HCT116 (cell line): ENCODE data around the gene TCHP. TPM values are rescaled to one million over a fixed set of nuclear protein-coding genes. Genes with fewer than 3 reads are reported as not detected.

Experiments
- ATAC-seq: fragments of 200-7000 bp; cut with Tn5 transposase; 2 replicates; pipeline ENCODE4 v1.9.1; 2020; ENCODE audit warnings: mild to moderate bottlenecking, moderate library complexity
- BruUV-seq: library from RNA; stranded (reverse); fragments of 400-500 nt; replicated peaks from 2 replicates; lab custom pipeline; 2021; lab: Mats Ljungman, UMichigan
- CTCF ChIA-PET: fragments of 300-600 bp; sonication (Branson Sonifier 250); formaldehyde crosslinking; loops from one replicate; lab custom pipeline; 2021; ENCODE audit warnings: antibody characterized with exemption; lab: Charles Lee
- POLR2A ChIA-PET: fragments of 300-600, 350-600 bp; sonication (Branson Sonifier 250); formaldehyde crosslinking; loops from one replicate; lab custom pipeline; 2021; ENCODE audit warnings: antibody characterized with exemption; lab: Charles Lee
- RAD21 ChIA-PET, 2 experiments: fragments of 300-600 bp; sonication (Branson Sonifier 250); formaldehyde crosslinking; loops; one replicate each; lab custom pipeline; 2023; ENCODE audit warnings: low total read pairs in 2 of 2; ENCODE audit not compliant: uncharacterized antibody in 2 of 2, unreplicated experiment in 2 of 2, low non-redundant PET in 1 of 2; lab: Charles Lee
- DNase-seq: peaks from one replicate; pipeline ENCODE4 v3.0.0-alpha.2; 2010; ENCODE audit warnings: low read depth, low spot score
- H2AFZ ChIP-seq: fragments of 200-600 bp; shearing (Covaris generic), sonication (generic); 2 replicates; pipeline ENCODE4 v1.6.1; 2017; ENCODE audit warnings: low read depth, mixed run types, mixed read lengths, antibody characterized with exemption, low read length; ENCODE audit not compliant: poor library complexity, severe bottlenecking
- H3K27ac ChIP-seq: 2 replicates; pipeline ENCODE4 v1.5.1; 2012; ENCODE audit warnings: low read depth, low read length
- H3K27me3 ChIP-seq: fragments of 200-600 bp; sonication (generic); 2 replicates; pipeline ENCODE4 v1.6.1; 2016; ENCODE audit warnings: mixed run types, low read length, mixed read lengths; ENCODE audit not compliant: insufficient read depth
- H3K36me3 ChIP-seq, 2 experiments: fragments of 200-500 bp in 1 of 2; fragments of 200-600 bp in 1 of 2; sonication (Bioruptor generic) in 1 of 2; sonication (generic) in 1 of 2; 2 replicates each; pipeline versions ENCODE4 v1.5.1 to v1.6.1; 2014 to 2016; ENCODE audit warnings: low read length in 2 of 2, inconsistent platforms in 1 of 2, mixed read lengths in 1 of 2, mixed run types in 1 of 2; ENCODE audit not compliant: insufficient read depth in 2 of 2, control insufficient read depth in 1 of 2
- H3K4me1 ChIP-seq, 2 experiments: fragments of 200-600 bp in 1 of 2; sonication (generic) in 1 of 2; 2 replicates each; pipeline versions ENCODE4 v1.5.1 to v1.6.1; 2012 to 2017; ENCODE audit warnings: low read length in 2 of 2, inconsistent platforms in 1 of 2, mild to moderate bottlenecking in 1 of 2, mixed read lengths in 1 of 2, mixed run types in 1 of 2, moderate library complexity in 1 of 2; ENCODE audit not compliant: insufficient read depth in 2 of 2, control insufficient read depth in 1 of 2
- H3K4me2 ChIP-seq: fragments of 200-600 bp; sonication (generic); 2 replicates; pipeline ENCODE4 v1.6.1; 2017; ENCODE audit warnings: mixed run types, low read length, mixed read lengths
- H3K4me3 ChIP-seq, 2 experiments: fragments of 200-600 bp in 1 of 2; sonication (generic) in 1 of 2; replicated peaks in 1 of 2; 2 replicates each; pipeline ENCODE4 v1.5.1; 2011 to 2016; ENCODE audit warnings: low read length in 2 of 2, control low read depth in 1 of 2, low read depth in 1 of 2, mild to moderate bottlenecking in 1 of 2, mixed read lengths in 1 of 2, mixed run types in 1 of 2
- H3K79me2 ChIP-seq: fragments of 200-600 bp; sonication (generic); 2 replicates; pipeline ENCODE4 v1.6.1; 2017; ENCODE audit warnings: mild to moderate bottlenecking, mixed run types, low read length, moderate library complexity, mixed read lengths; ENCODE audit not compliant: insufficient read depth
- H3K9ac ChIP-seq: fragments of 200-600 bp; sonication (generic); 2 replicates; pipeline ENCODE4 v1.6.1; 2016; ENCODE audit warnings: low read length, mixed read lengths
- H3K9me2 ChIP-seq: fragments of 200-600 bp; sonication (generic), shearing (Covaris generic); 2 replicates; pipeline ENCODE4 v1.6.1; 2017; ENCODE audit warnings: mixed run types, mild to moderate bottlenecking, moderate library complexity; ENCODE audit not compliant: insufficient read depth
- H3K9me3 ChIP-seq, 2 experiments: fragments of 200-500 bp in 1 of 2; fragments of 200-600 bp in 1 of 2; sonication (Bioruptor generic) in 1 of 2; sonication (generic) in 1 of 2; 2 replicates each; pipeline ENCODE4 v1.6.1; 2014 to 2017; ENCODE audit warnings: low read length in 2 of 2, mixed read lengths in 2 of 2, inconsistent platforms in 1 of 2, low read depth in 1 of 2, mild to moderate bottlenecking in 1 of 2, mixed run types in 1 of 2, moderate library complexity in 1 of 2; ENCODE audit not compliant: control insufficient read depth in 1 of 2, insufficient read depth in 1 of 2
- H4K20me1 ChIP-seq: fragments of 200-600 bp; sonication (generic), shearing (Covaris generic); 2 replicates; pipeline ENCODE4 v1.6.1; 2017; ENCODE audit warnings: mixed run types, mild to moderate bottlenecking, moderate library complexity; ENCODE audit not compliant: insufficient read depth
- CEBPB ChIP-seq: IDR thresholded peaks from 2 replicates; pipeline ENCODE4 v1.6.1; 2012; ENCODE audit warnings: low read depth
- CTCF ChIP-seq, 3 experiments: fragments of 200-600 bp in 1 of 3; sonication (generic) in 1 of 3; IDR thresholded peaks in 2 of 3; conservative IDR thresholded peaks in 1 of 3; 2 replicates each; pipeline ENCODE4 v1.5.1; 2012 to 2017; ENCODE audit warnings: low read depth in 2 of 3, low read length in 2 of 3, antibody characterized with exemption in 1 of 3, borderline replicate concordance in 1 of 3, control low read depth in 1 of 3, mild to moderate bottlenecking in 1 of 3, mixed read lengths in 1 of 3, mixed run types in 1 of 3, moderate library complexity in 1 of 3; ENCODE audit not compliant: insufficient read depth in 1 of 3
- ELF1 ChIP-seq: IDR thresholded peaks from 2 replicates; pipeline ENCODE4 v1.6.1; 2012; ENCODE audit warnings: low read depth, borderline replicate concordance
- EZH2 ChIP-seq: fragments of 200-600 bp; sonication (generic); IDR thresholded peaks from 2 replicates; pipeline ENCODE4 v1.6.1; 2017; ENCODE audit warnings: antibody characterized with exemption, mixed run types
- POLR2A ChIP-seq: IDR thresholded peaks from 2 replicates; pipeline ENCODE4 v1.7.0; 2011; ENCODE audit warnings: borderline replicate concordance; ENCODE audit not compliant: insufficient read depth, insufficient read length; ENCODE audit errors: extremely low read depth
- SIN3A ChIP-seq: IDR thresholded peaks from 2 replicates; pipeline ENCODE4 v1.6.1; 2012; ENCODE audit warnings: low read depth
- SP1 ChIP-seq: IDR thresholded peaks from 2 replicates; pipeline ENCODE4 v1.6.1; 2012; ENCODE audit warnings: low read depth
- SRF ChIP-seq: IDR thresholded peaks from 2 replicates; pipeline ENCODE4 v1.6.1; 2012; ENCODE audit warnings: low read depth
- ZFX ChIP-seq: fragments of 450-650 bp; IDR thresholded peaks from 2 replicates; pipeline ENCODE4 v1.6.1; 2017
- ZNF274 ChIP-seq: fragments of 200-500 bp; sonication (Bioruptor generic); IDR thresholded peaks from 2 replicates; pipeline ENCODE4 v1.6.1; 2014; ENCODE audit warnings: mild to moderate bottlenecking, low read depth, low read length, inconsistent platforms
- intact Hi-C: fragments of 100-400 bp; cut with micrococcal nuclease; formaldehyde crosslinking; loops from 2 replicates; pipeline ENCODE4 v1.10.0; 2022
- total RNA-seq: library from RNA; stranded (reverse); gene quantifications from one replicate; pipeline ENCODE4 v1.2.1, GENCODE V29; 2021; ENCODE audit not compliant: unreplicated experiment

The TCHP gene
- total RNA-seq, 1 experiment from 2014 or later = 17.3 TPM

DNA sequence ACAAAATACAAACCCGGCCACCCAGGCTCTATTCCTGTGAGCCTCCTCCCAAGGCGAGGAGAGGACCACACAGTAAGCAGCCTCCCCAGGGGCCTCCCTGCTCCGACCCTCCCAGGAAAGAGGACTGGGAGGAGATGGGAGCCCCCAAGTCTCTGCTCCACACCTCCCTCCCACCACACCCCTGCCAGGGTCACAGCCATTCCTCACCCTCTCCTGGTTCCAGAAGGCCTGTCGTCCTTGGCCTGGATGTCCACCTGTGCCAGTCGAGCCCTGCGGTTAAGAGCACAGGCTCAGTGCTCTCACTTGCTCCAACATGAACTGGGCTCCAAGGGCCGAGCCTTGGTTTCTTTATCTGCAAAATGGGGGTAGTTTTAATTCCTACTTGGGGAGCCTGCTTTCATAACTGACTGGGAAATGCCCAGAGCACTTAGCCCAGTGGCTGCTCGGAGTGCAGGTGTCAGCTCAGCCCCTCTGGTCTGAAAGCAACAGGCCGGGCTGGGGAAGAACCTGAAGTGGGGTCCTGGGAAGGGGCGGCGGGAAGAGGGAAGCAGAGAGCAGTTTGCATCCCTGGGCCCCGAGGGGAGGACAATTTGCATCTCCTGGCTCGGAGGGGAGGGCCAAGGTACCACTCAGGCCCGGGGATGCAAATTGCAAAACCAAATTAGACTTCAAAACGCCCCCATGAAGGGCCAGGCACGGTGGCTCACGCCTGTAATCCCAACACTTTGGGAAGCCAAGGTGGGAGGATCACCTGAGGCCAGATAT, 23.6 kb downstream of the TCHP start:
- CTCF ChIA-PET = no interaction called here
- H2AFZ ChIP-seq = no peak overlapping the region

More for the DNA sequence above, 23.6 kb downstream of the TCHP start:
- Histone ChIP-seq H3K4me2 (no peak overlapping the region), H3K27me3 (no peaks in the 10 kb centered on the region), H3K9me2 (no peaks in the 10 kb centered on the region), H3K4me3 (no peak overlapping the region), H3K9ac (no peak overlapping the region), H3K27ac (no peak overlapping the region), H3K36me3 (peaks cover 0 to 4% of the 10 kb centered on the region in 2 experiments; a peak in 1 of 4 replicates), H3K9me3 (no peaks in the 10 kb centered on the region), H3K4me1 (no peaks in the 10 kb centered on the region), H3K79me2 (no peaks in the 10 kb centered on the region), H4K20me1 (no peaks in the 10 kb centered on the region)
- no TSS peak for BruUV-seq
- no peak for ATAC-seq
- RAD21 ChIA-PET = no interaction called here
- no peak for TF ChIP-seq ELF1
- no peak for TF ChIP-seq EZH2
- TF ChIP-seq SRF = no peak
- no peak for TF ChIP-seq SIN3A
- TF ChIP-seq CTCF (IDR thresholded peaks at IDR 0.05 in 2 of 3, conservative IDR thresholded peaks at IDR 0.05 in 1 of 3; ENCODE audit: borderline replicate concordance in 1 of 3, insufficient read depth in 1 of 3, low read depth in 2 of 3, low read length in 2 of 3) = no peak
- no peak for TF ChIP-seq ZFX
- TF ChIP-seq POLR2A = no peak
- TF ChIP-seq ZNF274 = no peak
- TF ChIP-seq SP1 = no peak
- TF ChIP-seq CEBPB = no peak
- DNase-seq = no peak
- intact Hi-C loops = no loop called here
- POLR2A ChIA-PET = no interaction called here
